ENCODE measurements around the gene RTKN2.
A peak's percentile ranks its signal among the peaks of the same experiment; 100 is the strongest.

RTKN2 gene

GRCh38 chr10:62166331-62167131 is 102.1 kb downstream of the RTKN2 start:
- Histone ChIP-seq H3K27ac (ENCODE audit: low read depth, low read length) (peak overlapping the region; percentile 31), H3K4me3 (ENCODE audit: low read depth in 1 of 5, low read length in 5 of 5) (peak overlapping the region in 4 of 5 donors; percentile 8 to 45 (median 16)), H3K9me3 (ENCODE audit: control insufficient read depth in 5 of 5, low read length in 5 of 5) (no peaks in the 10 kb centered on the region), H3K9ac (ENCODE audit: low read length in 5 of 5) (peak overlapping the region in 1 of 5 donors; percentile 40), H3K4me1 (ENCODE audit: control insufficient read depth in 5 of 5, insufficient read depth in 5 of 5, low read length in 5 of 5) (peaks cover 0 to 23% (median 12%) of the 10 kb centered on the region in 5 donors), H3K27me3 (ENCODE audit: control insufficient read depth in 5 of 5, insufficient read depth in 4 of 5, low read length in 5 of 5) (no peaks in the 10 kb centered on the region), H3K36me3 (ENCODE audit: control insufficient read depth in 5 of 5, insufficient read depth in 5 of 5, low read length in 5 of 5) (no peaks in the 10 kb centered on the region)

GRCh38 chr10:62165803-62166202 is 102.8 kb downstream of the RTKN2 start:
- Histone ChIP-seq H3K27me3 (ENCODE audit: control insufficient read depth in 5 of 5, insufficient read depth in 4 of 5, low read length in 5 of 5) (no peaks in the 10 kb centered on the region), H3K36me3 (ENCODE audit: control insufficient read depth in 5 of 5, insufficient read depth in 5 of 5, low read length in 5 of 5) (no peaks in the 10 kb centered on the region), H3K9ac (ENCODE audit: low read length in 5 of 5) (no peak overlapping the region), H3K4me1 (ENCODE audit: control insufficient read depth in 5 of 5, insufficient read depth in 5 of 5, low read length in 5 of 5) (peaks cover 0 to 23% (median 12%) of the 10 kb centered on the region in 5 donors), H3K9me3 (ENCODE audit: control insufficient read depth in 5 of 5, low read length in 5 of 5) (no peaks in the 10 kb centered on the region), H3K4me3 (ENCODE audit: low read depth in 1 of 5, low read length in 5 of 5) (no peak overlapping the region), H3K27ac (ENCODE audit: low read depth, low read length) (no peak overlapping the region)

DNA sequence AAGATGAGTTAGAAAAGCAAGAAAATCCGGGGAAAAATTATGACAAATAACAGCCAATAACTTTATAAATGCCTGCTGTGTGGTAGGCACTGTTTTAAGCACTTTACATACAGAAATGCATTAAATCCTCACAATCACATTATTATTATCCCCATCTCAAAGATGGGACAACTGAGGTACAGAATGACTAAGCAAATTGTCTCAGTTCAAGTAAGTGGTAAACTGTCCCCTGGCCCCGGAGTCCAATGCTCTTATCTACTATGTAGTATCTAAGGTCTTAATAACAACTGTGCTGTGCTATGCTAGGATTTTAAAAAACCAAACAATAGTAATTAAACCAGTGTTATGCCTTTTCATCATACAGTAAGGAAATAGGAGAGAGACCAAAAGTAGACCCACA is 105.6 kb downstream of the RTKN2 start:
- Histone ChIP-seq H3K9ac (ENCODE audit: low read length in 5 of 5) (no peak overlapping the region), H3K27me3 (ENCODE audit: control insufficient read depth in 5 of 5, insufficient read depth in 4 of 5, low read length in 5 of 5) (no peaks in the 10 kb centered on the region), H3K4me1 (ENCODE audit: control insufficient read depth in 5 of 5, insufficient read depth in 5 of 5, low read length in 5 of 5) (peaks cover 0 to 23% (median 12%) of the 10 kb centered on the region in 5 donors), H3K4me3 (ENCODE audit: low read depth in 1 of 5, low read length in 5 of 5) (no peak overlapping the region), H3K27ac (ENCODE audit: low read depth, low read length) (no peak overlapping the region), H3K36me3 (ENCODE audit: control insufficient read depth in 5 of 5, insufficient read depth in 5 of 5, low read length in 5 of 5) (no peaks in the 10 kb centered on the region), H3K9me3 (ENCODE audit: control insufficient read depth in 5 of 5, low read length in 5 of 5) (no peaks in the 10 kb centered on the region)

DNA sequence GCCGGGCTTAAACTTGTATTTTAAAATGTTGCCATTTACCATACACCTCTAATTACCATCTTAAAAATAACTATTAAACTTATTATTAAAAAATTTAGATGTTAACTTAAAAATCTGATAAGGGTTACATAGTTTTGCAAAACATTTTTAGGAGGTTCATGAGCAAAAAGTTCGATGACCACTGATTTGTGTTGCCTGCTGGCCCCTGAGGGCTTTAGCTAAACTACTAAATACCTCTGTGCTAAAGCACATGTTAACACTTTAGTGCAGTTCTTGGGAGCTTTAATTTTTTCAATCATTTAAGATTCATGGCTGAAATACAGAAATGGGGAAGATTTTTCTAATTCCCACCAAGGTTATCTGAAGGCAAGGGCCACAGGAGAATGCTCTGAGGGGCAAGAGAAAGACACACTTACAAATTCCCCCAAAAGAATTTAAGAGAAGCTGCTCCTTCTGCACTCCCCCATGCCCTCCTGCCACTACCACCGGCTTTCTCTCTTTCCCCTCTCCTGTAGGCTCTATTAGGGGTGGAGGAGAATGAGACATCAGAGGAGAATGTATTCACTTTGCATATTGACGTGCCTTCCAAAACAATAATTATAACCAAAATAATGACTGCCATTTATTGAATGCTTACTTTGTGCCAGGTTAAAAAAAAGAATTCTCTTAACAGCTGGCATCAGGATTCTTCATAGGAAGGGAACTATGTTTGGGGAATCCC is 106.2 kb downstream of the RTKN2 start:
- Histone ChIP-seq H3K27ac (ENCODE audit: low read depth, low read length) (no peak overlapping the region), H3K36me3 (ENCODE audit: control insufficient read depth in 5 of 5, insufficient read depth in 5 of 5, low read length in 5 of 5) (no peaks in the 10 kb centered on the region), H3K9me3 (ENCODE audit: control insufficient read depth in 5 of 5, low read length in 5 of 5) (no peaks in the 10 kb centered on the region), H3K9ac (ENCODE audit: low read length in 5 of 5) (no peak overlapping the region), H3K4me3 (ENCODE audit: low read depth in 1 of 5, low read length in 5 of 5) (no peak overlapping the region), H3K4me1 (ENCODE audit: control insufficient read depth in 5 of 5, insufficient read depth in 5 of 5, low read length in 5 of 5) (peaks cover 0 to 18% (median 12%) of the 10 kb centered on the region in 5 donors), H3K27me3 (ENCODE audit: control insufficient read depth in 5 of 5, insufficient read depth in 4 of 5, low read length in 5 of 5) (no peaks in the 10 kb centered on the region)

GRCh38 chr10:62159351-62159750 is 109.3 kb downstream of the RTKN2 start:
- Histone ChIP-seq H3K27ac (ENCODE audit: low read depth, low read length) (no peak overlapping the region), H3K36me3 (ENCODE audit: control insufficient read depth in 5 of 5, insufficient read depth in 5 of 5, low read length in 5 of 5) (no peaks in the 10 kb centered on the region), H3K9ac (ENCODE audit: low read length in 5 of 5) (no peak overlapping the region), H3K4me1 (ENCODE audit: control insufficient read depth in 5 of 5, insufficient read depth in 5 of 5, low read length in 5 of 5) (no peaks in the 10 kb centered on the region), H3K9me3 (ENCODE audit: control insufficient read depth in 5 of 5, low read length in 5 of 5) (no peaks in the 10 kb centered on the region), H3K4me3 (ENCODE audit: low read depth in 1 of 5, low read length in 5 of 5) (no peak overlapping the region), H3K27me3 (ENCODE audit: control insufficient read depth in 5 of 5, insufficient read depth in 4 of 5, low read length in 5 of 5) (no peaks in the 10 kb centered on the region)

DNA sequence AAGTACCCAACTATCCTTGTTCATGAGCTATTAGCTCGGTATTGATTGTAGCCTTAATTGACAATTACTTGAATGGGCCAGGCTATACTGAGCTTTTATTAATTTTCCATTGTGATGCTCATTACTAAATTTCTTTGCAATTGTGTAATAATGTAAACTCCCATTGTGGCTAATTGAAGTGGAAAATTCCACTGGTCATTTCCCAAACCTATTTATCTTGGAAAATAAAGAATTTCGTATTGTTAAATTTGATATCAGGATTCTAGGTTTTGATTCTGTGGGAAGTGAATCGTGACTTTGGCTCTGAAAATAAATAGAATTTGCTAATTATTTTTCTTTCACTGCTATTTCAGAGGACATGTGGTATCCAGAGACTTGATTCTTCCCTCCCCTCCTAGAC is 111.0 kb downstream of the RTKN2 start:
- Histone ChIP-seq H3K9ac (ENCODE audit: low read length in 5 of 5) (no peak overlapping the region), H3K9me3 (ENCODE audit: control insufficient read depth in 5 of 5, low read length in 5 of 5) (no peaks in the 10 kb centered on the region), H3K4me3 (ENCODE audit: low read depth in 1 of 5, low read length in 5 of 5) (no peak overlapping the region), H3K36me3 (ENCODE audit: control insufficient read depth in 5 of 5, insufficient read depth in 5 of 5, low read length in 5 of 5) (no peaks in the 10 kb centered on the region), H3K27me3 (ENCODE audit: control insufficient read depth in 5 of 5, insufficient read depth in 4 of 5, low read length in 5 of 5) (no peaks in the 10 kb centered on the region), H3K27ac (ENCODE audit: low read depth, low read length) (no peak overlapping the region), H3K4me1 (ENCODE audit: control insufficient read depth in 5 of 5, insufficient read depth in 5 of 5, low read length in 5 of 5) (peaks cover 0 to 13% (median 2%) of the 10 kb centered on the region in 5 donors)

DNA sequence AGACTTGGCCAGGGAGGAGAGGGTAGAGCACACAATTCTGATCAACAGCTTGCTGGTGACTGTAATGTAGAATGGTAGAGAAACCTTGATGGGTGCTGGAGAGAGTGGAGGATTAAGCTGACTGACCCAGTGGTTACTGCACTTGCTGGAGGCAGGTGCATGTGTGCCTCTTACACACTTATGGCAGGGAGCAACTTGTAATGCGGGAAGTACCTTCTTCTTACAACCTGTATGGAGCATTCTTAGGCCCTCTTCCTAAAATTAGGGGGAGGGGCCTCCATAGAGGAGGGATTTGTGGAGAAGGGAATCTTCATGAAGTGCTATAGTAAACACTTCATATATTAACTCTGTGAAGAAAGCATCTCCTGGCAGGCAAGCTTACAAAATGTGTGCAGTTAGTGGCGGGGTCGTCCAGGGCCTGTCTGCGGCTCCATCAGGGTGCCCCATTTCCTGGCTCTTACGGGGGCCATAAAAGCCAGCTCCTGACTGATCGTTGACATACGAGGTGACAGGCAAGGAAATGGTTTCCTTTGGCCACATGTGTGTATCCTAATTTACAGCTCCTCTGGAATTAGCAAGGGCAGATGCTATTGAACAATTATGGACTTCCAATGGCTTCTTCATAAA is 113.5 kb downstream of the RTKN2 start:
- H3K27ac ChIP-seq (ENCODE audit: low read depth, low read length): no peak overlapping the region
- H3K9me3 ChIP-seq (ENCODE audit: control insufficient read depth in 5 of 5, low read length in 5 of 5): no peaks in the 10 kb centered on the region
- H3K4me1 ChIP-seq (ENCODE audit: control insufficient read depth in 5 of 5, insufficient read depth in 5 of 5, low read length in 5 of 5): peaks cover 0 to 13% (median 2%) of the 10 kb centered on the region in 5 donors
- H3K4me3 ChIP-seq (ENCODE audit: low read depth in 1 of 5, low read length in 5 of 5): no peak overlapping the region
- no peak overlapping the region for H3K9ac ChIP-seq (ENCODE audit: low read length in 5 of 5)
- H3K27me3 ChIP-seq (ENCODE audit: control insufficient read depth in 5 of 5, insufficient read depth in 4 of 5, low read length in 5 of 5): no peaks in the 10 kb centered on the region
- no peaks in the 10 kb centered on the region for H3K36me3 ChIP-seq (ENCODE audit: control insufficient read depth in 5 of 5, insufficient read depth in 5 of 5, low read length in 5 of 5)

GRCh38 chr10:62154231-62154630 is 114.4 kb downstream of the RTKN2 start:
- Histone ChIP-seq H3K27ac (ENCODE audit: low read depth, low read length) (no peak overlapping the region), H3K9ac (ENCODE audit: low read length in 5 of 5) (no peak overlapping the region), H3K36me3 (ENCODE audit: control insufficient read depth in 5 of 5, insufficient read depth in 5 of 5, low read length in 5 of 5) (no peaks in the 10 kb centered on the region), H3K4me3 (ENCODE audit: low read depth in 1 of 5, low read length in 5 of 5) (no peak overlapping the region), H3K4me1 (ENCODE audit: control insufficient read depth in 5 of 5, insufficient read depth in 5 of 5, low read length in 5 of 5) (peaks cover 0 to 13% (median 2%) of the 10 kb centered on the region in 5 donors), H3K9me3 (ENCODE audit: control insufficient read depth in 5 of 5, low read length in 5 of 5) (no peaks in the 10 kb centered on the region), H3K27me3 (ENCODE audit: control insufficient read depth in 5 of 5, insufficient read depth in 4 of 5, low read length in 5 of 5) (no peaks in the 10 kb centered on the region)

- no peaks in the 10 kb centered on the region for H3K27me3 ChIP-seq (ENCODE audit: control insufficient read depth in 5 of 5, insufficient read depth in 4 of 5, low read length in 5 of 5)
- H3K4me1 ChIP-seq (ENCODE audit: control insufficient read depth in 5 of 5, insufficient read depth in 5 of 5, low read length in 5 of 5): peaks cover 0 to 13% (median 2%) of the 10 kb centered on the region in 5 donors
- no peak overlapping the region for H3K9ac ChIP-seq (ENCODE audit: low read length in 5 of 5)
- no peaks in the 10 kb centered on the region for H3K9me3 ChIP-seq (ENCODE audit: control insufficient read depth in 5 of 5, low read length in 5 of 5)
- H3K27ac ChIP-seq (ENCODE audit: low read depth, low read length): no peak overlapping the region
- H3K4me3 ChIP-seq (ENCODE audit: low read depth in 1 of 5, low read length in 5 of 5): no peak overlapping the region
- H3K36me3 ChIP-seq (ENCODE audit: control insufficient read depth in 5 of 5, insufficient read depth in 5 of 5, low read length in 5 of 5): no peaks in the 10 kb centered on the region
These were observed 115.5 kb downstream of the RTKN2 start for GRCh38 chr10:62153191-62153590.

- Histone ChIP-seq H3K27me3 (ENCODE audit: control insufficient read depth in 5 of 5, insufficient read depth in 4 of 5, low read length in 5 of 5) (no peaks in the 10 kb centered on the region), H3K36me3 (ENCODE audit: control insufficient read depth in 5 of 5, insufficient read depth in 5 of 5, low read length in 5 of 5) (no peaks in the 10 kb centered on the region), H3K27ac (ENCODE audit: low read depth, low read length) (no peak overlapping the region), H3K9me3 (ENCODE audit: control insufficient read depth in 5 of 5, low read length in 5 of 5) (no peaks in the 10 kb centered on the region), H3K9ac (ENCODE audit: low read length in 5 of 5) (no peak overlapping the region), H3K4me3 (ENCODE audit: low read depth in 1 of 5, low read length in 5 of 5) (no peak overlapping the region), H3K4me1 (ENCODE audit: control insufficient read depth in 5 of 5, insufficient read depth in 5 of 5, low read length in 5 of 5) (peaks cover 0 to 13% (median 2%) of the 10 kb centered on the region in 5 donors)
These were observed 119.0 kb downstream of the RTKN2 start for GRCh38 chr10:62149621-62150020.

Measured in subcutaneous abdominal adipose tissue (tissue), 5 donors.